HG03108 (cell line): ENCODE results near the gene DGAT2.

Experiments
- ATAC-seq: cut with Tn5 transposase; IDR thresholded peaks from one replicate; pipeline ENCODE4 v1.9.1; 2021; ENCODE audit warnings: moderate library complexity; ENCODE audit not compliant: unreplicated experiment

The DGAT2 gene

GRCh38 chr11:75778962-75779361, 10.4 kb downstream of the DGAT2 start:
- no peak for ATAC-seq

- ATAC-seq: no peak
Measured at GRCh38 chr11:75779960-75780359, 11.4 kb downstream of the DGAT2 start.

- no peak for ATAC-seq
Measured at GRCh38 chr11:75780888-75781287, 12.3 kb downstream of the DGAT2 start.

GRCh38 chr11:75781296-75781695, 12.7 kb downstream of the DGAT2 start:
- no peak for ATAC-seq

- ATAC-seq: no peak
Measured at GRCh38 chr11:75781831-75782230, 13.3 kb downstream of the DGAT2 start.

- no peak for ATAC-seq
Measured at GRCh38 chr11:75782540-75783263, 14.1 kb downstream of the DGAT2 start.

- ATAC-seq: no peak
Measured at GRCh38 chr11:75783416-75784084, 15.0 kb downstream of the DGAT2 start.

- no peak for ATAC-seq
Measured at GRCh38 chr11:75784085-75784478, 15.5 kb downstream of the DGAT2 start.

GRCh38 chr11:75784506-75784905, 15.9 kb downstream of the DGAT2 start:
- no peak for ATAC-seq

- ATAC-seq: no peak
Measured at GRCh38 chr11:75785187-75785586, 16.6 kb downstream of the DGAT2 start.

- ATAC-seq: peak; percentile 60
Measured at GRCh38 chr11:75786101-75786736, 17.6 kb downstream of the DGAT2 start.

- ATAC-seq: no peak
Measured at GRCh38 chr11:75789521-75789920, 20.9 kb downstream of the DGAT2 start.

- ATAC-seq: no peak
Measured at GRCh38 chr11:75790986-75791385, 22.4 kb downstream of the DGAT2 start.

- ATAC-seq: no peak
Measured at GRCh38 chr11:75792127-75792731, 23.7 kb downstream of the DGAT2 start.

- ATAC-seq: no peak
Measured at GRCh38 chr11:75792997-75793800, 24.6 kb downstream of the DGAT2 start.

GRCh38 chr11:75793966-75794365, 25.4 kb downstream of the DGAT2 start:
- ATAC-seq: no peak

- ATAC-seq: no peak
Measured at GRCh38 chr11:75795276-75796090, 26.9 kb downstream of the DGAT2 start.

GRCh38 chr11:75796091-75796435, 27.5 kb downstream of the DGAT2 start:
- ATAC-seq: no peak

- ATAC-seq: no peak
Measured at GRCh38 chr11:75797116-75797515, 28.5 kb downstream of the DGAT2 start.

- ATAC-seq: no peak
Measured at GRCh38 chr11:75797792-75798191, 29.2 kb downstream of the DGAT2 start.
